DOHH2 (cell line): Measurements from ENCODE around the gene KCNE1.

Experiments
- H3F3A ChIP-seq: fragments of 200-600 bp; sonication (generic), shearing (Covaris generic); 2 replicates; pipeline ENCODE4 v1.6.0; 2016; ENCODE audit warnings: antibody characterized with exemption, mild to moderate bottlenecking; ENCODE audit not compliant: control insufficient read depth, insufficient read depth
- H3K27ac ChIP-seq: fragments of 200-600 bp; sonication (generic); 2 replicates; pipeline ENCODE4 v1.5.1; 2014; ENCODE audit warnings: low read depth, mild to moderate bottlenecking, low read length, moderate library complexity
- H3K27me3 ChIP-seq: fragments of 200-600 bp; sonication (generic); 2 replicates; pipeline ENCODE4 v1.6.1; 2014; ENCODE audit warnings: mild to moderate bottlenecking, low read length, mixed read lengths; ENCODE audit not compliant: control insufficient read depth
- H3K36me3 ChIP-seq: fragments of 200-600 bp; sonication (generic); 2 replicates; pipeline ENCODE4 v1.6.1; 2014; ENCODE audit warnings: mild to moderate bottlenecking, low read length, moderate library complexity, mixed read lengths; ENCODE audit not compliant: control insufficient read depth
- H3K4me1 ChIP-seq: fragments of 200-600 bp; sonication (generic); 2 replicates; pipeline ENCODE4 v1.6.1; 2014; ENCODE audit warnings: mild to moderate bottlenecking, low read length, mixed read lengths; ENCODE audit not compliant: control insufficient read depth
- H3K4me2 ChIP-seq: fragments of 200-600 bp; sonication (generic); 2 replicates; pipeline ENCODE4 v1.6.0; 2014; ENCODE audit warnings: mild to moderate bottlenecking, low read length, moderate library complexity
- H3K4me3 ChIP-seq: fragments of 200-600 bp; sonication (generic); 2 replicates; pipeline ENCODE4 v1.5.1; 2014; ENCODE audit warnings: mild to moderate bottlenecking, low read length, mixed read lengths
- H3K79me2 ChIP-seq: fragments of 200-600 bp; sonication (generic); 2 replicates; pipeline ENCODE4 v1.6.1; 2014; ENCODE audit warnings: mild to moderate bottlenecking, low read length, mixed read lengths; ENCODE audit not compliant: control insufficient read depth
- H3K9me2 ChIP-seq: fragments of 200-600 bp; sonication (generic); replicated peaks from 2 replicates; pipeline ENCODE4 v1.6.1; 2014; ENCODE audit warnings: mild to moderate bottlenecking, low read length, mixed read lengths; ENCODE audit not compliant: control insufficient read depth
- H3K9me3 ChIP-seq: fragments of 200-600 bp; sonication (generic); 2 replicates; pipeline ENCODE4 v1.6.1; 2014; ENCODE audit warnings: antibody characterized with exemption, low read length, mixed read lengths; ENCODE audit not compliant: control insufficient read depth, insufficient read depth
- H4K20me1 ChIP-seq: fragments of 200-600 bp; sonication (generic); 2 replicates; pipeline ENCODE4 v1.6.0; 2014; ENCODE audit warnings: low read depth, mild to moderate bottlenecking, antibody characterized with exemption, low read length, moderate library complexity; ENCODE audit not compliant: control insufficient read depth, insufficient read depth
- EZH2phosphoT487 ChIP-seq: fragments of 200-600 bp; sonication (generic); IDR thresholded peaks from 2 replicates; pipeline ENCODE4 v1.6.1; 2017; ENCODE audit warnings: borderline replicate concordance, mild to moderate bottlenecking, antibody characterized with exemption, low read length, moderate library complexity, mixed read lengths
- TF ChIP-seq, protein P1 (sequence below): fragments of 200-600 bp; sonication (generic); IDR thresholded peaks from one replicate; pipeline ENCODE4 v1.5.1; 2014; ENCODE audit warnings: antibody characterized with exemption, mild to moderate bottlenecking, low read depth, low read length; ENCODE audit not compliant: poor library complexity, severe bottlenecking

KCNE1 gene

GRCh38 chr21:34519016-34519415 is 7.0 kb upstream of the KCNE1 start:
- no peak overlapping the region for H3K4me3 ChIP-seq
- no peaks in the 10 kb centered on the region for H3K9me2 ChIP-seq
- no peaks in the 10 kb centered on the region for H3K9me3 ChIP-seq
- H3F3A ChIP-seq = no peaks in the 10 kb centered on the region
- no peaks in the 10 kb centered on the region for H3K79me2 ChIP-seq
- H3K4me1 ChIP-seq = no peaks in the 10 kb centered on the region
- no peak for TF ChIP-seq EZH2phosphoT487
- TF ChIP-seq, protein P1, sequence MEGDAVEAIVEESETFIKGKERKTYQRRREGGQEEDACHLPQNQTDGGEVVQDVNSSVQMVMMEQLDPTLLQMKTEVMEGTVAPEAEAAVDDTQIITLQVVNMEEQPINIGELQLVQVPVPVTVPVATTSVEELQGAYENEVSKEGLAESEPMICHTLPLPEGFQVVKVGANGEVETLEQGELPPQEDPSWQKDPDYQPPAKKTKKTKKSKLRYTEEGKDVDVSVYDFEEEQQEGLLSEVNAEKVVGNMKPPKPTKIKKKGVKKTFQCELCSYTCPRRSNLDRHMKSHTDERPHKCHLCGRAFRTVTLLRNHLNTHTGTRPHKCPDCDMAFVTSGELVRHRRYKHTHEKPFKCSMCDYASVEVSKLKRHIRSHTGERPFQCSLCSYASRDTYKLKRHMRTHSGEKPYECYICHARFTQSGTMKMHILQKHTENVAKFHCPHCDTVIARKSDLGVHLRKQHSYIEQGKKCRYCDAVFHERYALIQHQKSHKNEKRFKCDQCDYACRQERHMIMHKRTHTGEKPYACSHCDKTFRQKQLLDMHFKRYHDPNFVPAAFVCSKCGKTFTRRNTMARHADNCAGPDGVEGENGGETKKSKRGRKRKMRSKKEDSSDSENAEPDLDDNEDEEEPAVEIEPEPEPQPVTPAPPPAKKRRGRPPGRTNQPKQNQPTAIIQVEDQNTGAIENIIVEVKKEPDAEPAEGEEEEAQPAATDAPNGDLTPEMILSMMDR = no peak
- H3K27me3 ChIP-seq = no peaks in the 10 kb centered on the region
- H3K4me2 ChIP-seq = no peak overlapping the region
- no peak overlapping the region for H3K27ac ChIP-seq
- no peaks in the 10 kb centered on the region; the same call in 1 of the 2 replicates for H4K20me1 ChIP-seq
- H3K36me3 ChIP-seq = no peaks in the 10 kb centered on the region

GRCh38 chr21:34518301-34518700 is 6.3 kb upstream of the KCNE1 start:
- TF ChIP-seq EZH2phosphoT487 = no peak
- TF ChIP-seq, protein P1 = no peak

DNA sequence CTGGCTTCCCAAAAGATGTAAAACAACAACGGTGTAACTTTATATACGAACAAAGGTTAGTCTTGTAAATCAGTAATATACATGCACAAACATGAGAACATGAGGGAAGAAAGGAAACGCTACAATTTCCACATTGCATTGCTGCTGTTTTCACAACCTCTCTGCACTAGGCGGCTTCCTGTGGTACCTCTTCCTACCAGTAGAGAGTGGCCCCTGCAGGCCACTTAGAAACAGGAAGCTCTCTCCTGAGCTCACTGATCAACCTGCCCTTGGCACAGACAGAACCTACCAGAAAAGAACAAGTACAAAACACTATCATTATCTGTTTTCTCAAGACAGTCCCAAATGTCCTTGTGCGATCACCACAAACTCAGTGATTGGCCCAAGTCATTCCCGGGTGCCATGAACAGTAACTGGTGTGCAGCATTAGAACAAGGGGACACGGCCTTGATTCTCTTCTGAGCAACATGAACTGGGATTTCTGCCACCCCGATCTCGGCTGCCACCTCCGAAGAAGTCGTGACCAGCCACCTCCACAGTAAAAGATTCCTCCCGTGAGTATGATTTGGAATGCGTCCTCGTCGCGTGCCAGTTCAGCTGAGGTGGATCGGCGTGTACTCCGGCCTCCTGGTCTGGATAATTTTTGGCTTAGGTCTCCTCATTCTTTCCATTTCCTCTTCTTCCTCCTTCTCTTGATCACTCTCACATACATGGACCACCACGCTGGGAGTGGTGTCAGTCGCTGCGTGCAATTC is 5.7 kb upstream of the KCNE1 start:
- Histone ChIP-seq H3K27ac (no peak overlapping the region), H3K9me2 (no peaks in the 10 kb centered on the region), H3K4me1 (no peaks in the 10 kb centered on the region), H3F3A (no peaks in the 10 kb centered on the region), H3K27me3 (no peaks in the 10 kb centered on the region), H3K4me2 (no peak overlapping the region), H3K9me3 (no peaks in the 10 kb centered on the region), H3K4me3 (no peak overlapping the region), H3K79me2 (no peaks in the 10 kb centered on the region), H4K20me1 (no peaks in the 10 kb centered on the region; the same call in 1 of the 2 replicates), H3K36me3 (no peaks in the 10 kb centered on the region)
- TF ChIP-seq, protein P1 = peak; percentile 28
- TF ChIP-seq EZH2phosphoT487 = no peak

More at GRCh38 chr21:34518301-34518700, 6.3 kb upstream of the KCNE1 start:
- Histone ChIP-seq H4K20me1 (no peaks in the 10 kb centered on the region; the same call in 1 of the 2 replicates), H3K4me1 (no peaks in the 10 kb centered on the region), H3K9me3 (no peaks in the 10 kb centered on the region), H3K27ac (no peak overlapping the region), H3K27me3 (no peaks in the 10 kb centered on the region), H3K36me3 (no peaks in the 10 kb centered on the region), H3K4me2 (no peak overlapping the region), H3K4me3 (no peak overlapping the region), H3K79me2 (no peaks in the 10 kb centered on the region), H3F3A (no peaks in the 10 kb centered on the region), H3K9me2 (no peaks in the 10 kb centered on the region)
